Measurements from ENCODE around the gene CSNK2B.

DNA sequence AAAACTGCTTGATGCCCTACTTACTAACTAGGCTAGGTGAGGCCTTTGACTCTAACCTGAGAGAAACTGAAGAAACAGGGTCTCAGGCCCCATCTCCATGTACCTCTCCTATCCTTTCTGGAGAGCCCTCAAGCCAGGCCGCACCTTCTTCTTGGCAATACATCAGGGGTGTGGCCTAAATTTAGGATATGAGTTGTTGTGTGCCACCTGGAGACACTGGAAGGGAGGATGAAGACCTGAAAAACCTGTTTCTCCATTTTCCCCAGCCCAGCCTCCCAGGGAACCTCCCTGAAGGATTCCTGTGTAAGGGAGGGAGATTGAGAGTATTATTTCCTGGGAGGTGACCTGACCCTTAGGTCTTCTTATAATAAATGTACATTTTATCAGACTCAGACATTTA lies 52.4 kb downstream of the CSNK2B start:
- TF ChIP-seq, protein P1, sequence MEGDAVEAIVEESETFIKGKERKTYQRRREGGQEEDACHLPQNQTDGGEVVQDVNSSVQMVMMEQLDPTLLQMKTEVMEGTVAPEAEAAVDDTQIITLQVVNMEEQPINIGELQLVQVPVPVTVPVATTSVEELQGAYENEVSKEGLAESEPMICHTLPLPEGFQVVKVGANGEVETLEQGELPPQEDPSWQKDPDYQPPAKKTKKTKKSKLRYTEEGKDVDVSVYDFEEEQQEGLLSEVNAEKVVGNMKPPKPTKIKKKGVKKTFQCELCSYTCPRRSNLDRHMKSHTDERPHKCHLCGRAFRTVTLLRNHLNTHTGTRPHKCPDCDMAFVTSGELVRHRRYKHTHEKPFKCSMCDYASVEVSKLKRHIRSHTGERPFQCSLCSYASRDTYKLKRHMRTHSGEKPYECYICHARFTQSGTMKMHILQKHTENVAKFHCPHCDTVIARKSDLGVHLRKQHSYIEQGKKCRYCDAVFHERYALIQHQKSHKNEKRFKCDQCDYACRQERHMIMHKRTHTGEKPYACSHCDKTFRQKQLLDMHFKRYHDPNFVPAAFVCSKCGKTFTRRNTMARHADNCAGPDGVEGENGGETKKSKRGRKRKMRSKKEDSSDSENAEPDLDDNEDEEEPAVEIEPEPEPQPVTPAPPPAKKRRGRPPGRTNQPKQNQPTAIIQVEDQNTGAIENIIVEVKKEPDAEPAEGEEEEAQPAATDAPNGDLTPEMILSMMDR (conservative IDR thresholded peaks at IDR 0.05; ENCODE audit: low read length), result no peak
- TF ChIP-seq EZH2phosphoT487 (IDR thresholded peaks at IDR 0.05; ENCODE audit: borderline replicate concordance, low read depth, low read length), result no peak
